H1 (cell line): Measurements from ENCODE around the gene NARS2.

Experiments
- BCL11A ChIP-seq, 2 experiments: IDR thresholded peaks; one replicate each; pipeline ENCODE4 v1.6.1; 2011; ENCODE audit warnings: low read depth in 2 of 2, low read length in 2 of 2, mild to moderate bottlenecking in 2 of 2
- BRCA1 ChIP-seq: IDR thresholded peaks from 2 replicates; pipeline ENCODE4 v1.6.1; 2012; ENCODE audit warnings: low read depth, low read length, improper control_type of control experiment
- CHD7 ChIP-seq: fragments of 300-600 bp; sonication (generic); IDR thresholded peaks from 2 replicates; pipeline ENCODE4 v1.7.1; 2012; ENCODE audit warnings: low read length, moderate library complexity, mild to moderate bottlenecking, inconsistent platforms; ENCODE audit not compliant: insufficient replicate concordance
- CTCF ChIP-seq, 3 experiments: IDR thresholded peaks; 1 replicate in 2 of 3; 2 replicates in 1 of 3; pipeline versions ENCODE4 v1.5.1 to v1.6.1; 2011; ENCODE audit warnings: low read length in 3 of 3, mild to moderate bottlenecking in 3 of 3, inconsistent platforms in 2 of 3, low read depth in 1 of 3, moderate library complexity in 1 of 3; ENCODE audit not compliant: insufficient read depth in 1 of 3; ENCODE audit errors: control extremely low read depth in 1 of 3
- EP300 ChIP-seq, 2 experiments: IDR thresholded peaks; 1 replicate in 1 of 2; 2 replicates in 1 of 2; pipeline ENCODE4 v1.6.1; 2011 to 2012; ENCODE audit warnings: low read depth in 2 of 2, low read length in 2 of 2, mild to moderate bottlenecking in 2 of 2, borderline replicate concordance in 1 of 2, inconsistent platforms in 1 of 2, moderate library complexity in 1 of 2
- GABPA ChIP-seq: IDR thresholded peaks from 2 replicates; pipeline ENCODE4 v1.6.1; 2011; ENCODE audit warnings: mild to moderate bottlenecking, low read length, moderate library complexity, borderline replicate concordance; ENCODE audit not compliant: insufficient read depth
- HDAC2 ChIP-seq, 2 experiments: fragments of 300-600 bp in 1 of 2; sonication (generic) in 1 of 2; IDR thresholded peaks; 2 replicates each; pipeline ENCODE4 v1.6.1; 2011 to 2012; ENCODE audit warnings: low read depth in 2 of 2, low read length in 2 of 2, mild to moderate bottlenecking in 2 of 2, moderate library complexity in 2 of 2, borderline replicate concordance in 1 of 2, inconsistent platforms in 1 of 2
- HDAC6 ChIP-seq: IDR thresholded peaks from one replicate; pipeline ENCODE4 v1.7.1; 2012; ENCODE audit warnings: low read depth, mild to moderate bottlenecking, inconsistent platforms, low read length, moderate library complexity
- POLR2A ChIP-seq, 2 experiments: IDR thresholded peaks; 1 replicate in 1 of 2; 2 replicates in 1 of 2; pipeline ENCODE4 v1.6.1; 2011; ENCODE audit warnings: low read depth in 2 of 2, low read length in 2 of 2, mild to moderate bottlenecking in 2 of 2; ENCODE audit errors: control extremely low read depth in 1 of 2
- RXRA ChIP-seq: IDR thresholded peaks from 2 replicates; pipeline ENCODE4 v1.6.1; 2011; ENCODE audit warnings: low read depth, mild to moderate bottlenecking, low read length, moderate library complexity; ENCODE audit not compliant: insufficient read depth
- YY1 ChIP-seq: IDR thresholded peaks from 2 replicates; pipeline ENCODE4 v1.6.1; 2011; ENCODE audit warnings: low read depth, mild to moderate bottlenecking, low read length
- ZNF274 ChIP-seq: IDR thresholded peaks from 2 replicates; pipeline ENCODE4 v1.7.0; 2012; ENCODE audit warnings: low read length, borderline replicate concordance; ENCODE audit errors: extremely low read depth

- TF ChIP-seq CTCF (IDR thresholded peaks at IDR 0.05; ENCODE audit: control extremely low read depth in 1 of 3, insufficient read depth in 1 of 3, low read depth in 1 of 3, low read length in 3 of 3) (no peak), HDAC2 (IDR thresholded peaks at IDR 0.05; ENCODE audit: borderline replicate concordance in 1 of 2, low read depth in 2 of 2, low read length in 2 of 2) (no peak), RXRA (no peak), BRCA1 (no peak), CHD7 (no peak), GABPA (no peak), YY1 (no peak), HDAC6 (no peak), ZNF274 (no peak), BCL11A (IDR thresholded peaks at IDR 0.05; ENCODE audit: low read depth in 2 of 2, low read length in 2 of 2) (no peak), POLR2A (IDR thresholded peaks at IDR 0.05; ENCODE audit: control extremely low read depth in 1 of 2, low read depth in 2 of 2, low read length in 2 of 2) (no peak), EP300 (IDR thresholded peaks at IDR 0.05; ENCODE audit: borderline replicate concordance in 1 of 2, low read depth in 2 of 2, low read length in 2 of 2) (no peak)
Observed at GRCh38 chr11:78552881-78553280, 21.8 kb downstream of the NARS2 start.
